HG03432 (cell line): Measurements from ENCODE around the gene C16orf96.
"Not testable (repeated sequence)": the region's sequence is repeated elsewhere in the genome, so short reads cannot be mapped to it uniquely, and the experiment has no call there.

Experiments used
- ATAC-seq: cut with Tn5 transposase; IDR thresholded peaks from one replicate; pipeline ENCODE4 v1.9.1; 2021; ENCODE audit warnings: mild to moderate bottlenecking, moderate library complexity; ENCODE audit not compliant: unreplicated experiment

Gene C16orf96

DNA sequence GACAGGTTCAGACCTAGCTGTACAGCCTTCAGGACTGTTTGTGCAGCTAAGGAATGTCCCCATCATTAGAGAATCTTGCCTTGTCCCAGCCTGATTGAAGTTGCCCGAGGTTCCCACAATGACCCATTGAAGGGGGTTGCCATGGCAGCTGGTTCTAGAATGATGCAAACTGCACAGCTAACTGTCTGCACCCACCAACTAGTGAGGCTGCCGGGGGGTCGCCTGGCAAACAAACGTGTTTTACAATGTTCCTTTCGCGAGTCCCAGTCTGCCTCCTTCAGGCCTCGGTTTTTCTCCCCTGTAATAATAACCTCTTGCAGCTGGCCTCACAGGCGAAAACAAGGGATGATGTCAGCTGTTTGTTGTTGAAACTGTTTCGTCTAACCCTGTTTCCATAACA lies 5.5 kb downstream of the C16orf96 start:
- no peak for ATAC-seq

DNA sequence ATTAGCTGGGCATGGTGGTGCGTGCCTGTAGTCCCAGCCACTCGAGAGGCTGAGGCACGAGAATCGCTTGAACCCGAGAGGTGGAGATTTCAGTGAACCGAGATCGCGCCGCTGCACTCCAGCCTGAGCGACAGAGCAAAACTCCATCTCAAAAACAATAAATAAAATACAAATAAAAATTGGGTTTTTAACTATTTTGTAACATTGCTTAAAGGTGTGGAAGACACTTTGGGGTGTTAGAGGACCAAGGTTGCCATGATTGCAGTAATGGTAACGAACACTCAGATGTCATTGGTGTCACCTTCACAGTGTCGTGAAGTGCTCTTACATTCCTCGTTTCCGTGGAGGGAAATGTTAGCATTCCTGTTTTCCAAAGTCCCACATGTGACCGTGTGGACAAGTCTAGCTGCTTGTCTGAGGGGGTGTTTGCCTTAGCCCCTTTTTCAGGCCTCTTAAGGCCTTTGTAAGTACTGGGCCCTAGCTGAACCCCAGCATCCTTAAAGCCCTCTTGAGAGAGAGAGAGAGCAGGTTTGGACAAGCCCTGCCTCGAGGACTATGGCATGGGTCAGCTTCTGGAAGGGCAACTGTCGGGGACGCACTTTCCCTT lies 8.6 kb downstream of the C16orf96 start:
- no peak for ATAC-seq

DNA sequence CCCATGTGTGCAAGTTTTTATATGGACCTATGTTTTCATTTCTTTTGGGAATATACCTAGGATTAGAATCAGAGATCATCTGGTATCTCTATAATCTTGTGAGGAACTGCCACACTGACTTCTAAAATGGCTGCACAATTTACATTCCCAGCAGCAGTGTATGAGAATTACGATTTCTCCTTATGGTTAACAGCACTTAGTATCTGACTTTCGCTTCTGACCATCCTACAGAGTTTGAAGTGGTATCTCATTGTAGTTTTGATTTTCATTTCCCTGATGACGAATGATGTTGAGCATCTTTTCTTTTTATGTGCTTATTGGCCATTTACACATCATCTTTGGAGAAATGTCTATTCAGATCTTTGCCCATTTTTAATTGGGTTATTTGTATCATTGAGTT lies 10.0 kb downstream of the C16orf96 start:
- no peak for ATAC-seq

DNA sequence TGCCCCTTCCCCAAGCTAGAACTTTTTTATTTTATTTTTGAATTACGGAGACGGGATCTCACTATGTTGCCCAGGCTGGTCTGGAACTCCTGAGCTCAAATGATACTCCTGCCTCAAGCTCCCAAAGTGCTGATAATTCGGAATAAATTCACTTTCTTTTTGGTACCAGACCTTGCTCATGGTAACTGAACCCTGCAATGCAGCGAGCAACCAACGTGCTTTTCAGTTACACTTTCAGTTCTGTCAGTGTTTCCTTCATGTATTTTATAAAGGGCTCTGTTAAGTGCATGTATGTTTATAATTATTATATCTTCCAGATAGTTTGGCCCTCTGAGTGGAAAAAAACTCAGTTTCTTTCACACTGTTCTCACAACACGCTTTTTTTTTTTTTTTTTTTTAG lies 13.9 kb downstream of the C16orf96 start:
- no peak for ATAC-seq

DNA sequence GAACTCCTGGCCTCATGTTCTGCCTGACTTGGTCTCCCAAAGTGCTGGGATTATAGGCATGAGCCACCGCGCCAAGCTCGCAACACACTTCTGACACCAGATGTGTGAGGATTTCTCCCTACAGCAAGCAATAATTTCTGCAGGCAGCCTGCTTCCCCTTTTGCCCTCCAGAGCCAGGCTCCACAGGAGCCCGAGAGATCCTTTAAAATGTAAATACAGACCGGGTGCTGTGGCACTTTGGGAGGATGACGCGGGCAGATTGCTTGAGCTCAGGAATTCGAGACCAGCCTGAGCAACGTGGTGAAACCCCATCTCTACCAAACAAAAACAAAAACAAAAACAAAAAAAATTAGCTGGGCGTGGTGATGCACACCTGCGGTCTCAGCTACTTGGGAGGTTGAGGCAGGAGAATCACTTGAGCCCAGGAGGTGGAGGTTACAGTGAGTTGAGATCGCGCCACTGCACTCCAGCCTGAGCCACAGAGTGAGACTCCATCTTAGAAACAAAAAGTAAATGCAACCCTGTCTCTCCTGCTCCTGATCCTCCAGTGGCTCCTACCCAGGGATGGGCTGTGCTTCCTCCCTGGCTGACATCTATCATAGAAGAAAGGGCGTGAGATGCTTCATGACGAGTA lies 14.7 kb downstream of the C16orf96 start:
- no peak for ATAC-seq

DNA sequence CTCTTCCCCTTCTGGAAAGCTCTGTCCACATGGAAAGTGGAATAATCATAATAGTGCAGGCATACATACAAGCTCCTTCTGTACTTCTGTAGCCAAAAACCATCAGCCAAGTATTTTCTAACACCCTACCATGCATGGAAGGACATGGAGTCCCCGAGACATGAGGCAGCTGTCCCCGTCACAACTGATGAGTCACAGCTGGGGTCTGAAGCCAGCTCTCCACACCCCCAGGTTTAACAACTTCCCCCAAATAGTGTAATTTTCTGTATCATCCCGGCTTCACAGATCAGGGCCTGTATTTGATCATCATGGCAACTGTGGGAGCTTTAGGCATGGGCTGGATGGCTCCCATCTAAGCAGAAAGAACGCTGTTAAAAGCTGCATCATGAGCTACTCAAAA lies 16.6 kb downstream of the C16orf96 start:
- no peak for ATAC-seq

DNA sequence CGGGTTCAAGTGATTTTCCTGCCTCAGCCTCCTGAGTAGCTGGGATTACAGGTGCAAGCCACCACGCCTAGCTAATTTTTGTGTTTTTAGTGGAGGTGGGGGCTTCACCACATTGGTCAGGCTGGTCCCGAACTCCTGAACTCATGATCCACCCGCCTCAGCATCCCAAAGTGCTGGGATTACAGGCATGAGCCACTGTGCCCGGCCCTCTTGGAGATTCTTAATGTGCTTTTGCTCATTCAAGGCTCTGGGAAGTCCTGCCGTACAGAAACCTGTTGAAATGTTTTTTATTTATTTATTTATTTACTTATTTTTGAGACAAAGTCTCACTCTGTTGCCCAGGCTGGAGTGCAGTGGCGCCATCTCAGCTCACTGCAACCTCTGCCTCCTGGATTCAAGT lies 17.8 kb downstream of the C16orf96 start:
- ATAC-seq = not testable (repeated sequence)

DNA sequence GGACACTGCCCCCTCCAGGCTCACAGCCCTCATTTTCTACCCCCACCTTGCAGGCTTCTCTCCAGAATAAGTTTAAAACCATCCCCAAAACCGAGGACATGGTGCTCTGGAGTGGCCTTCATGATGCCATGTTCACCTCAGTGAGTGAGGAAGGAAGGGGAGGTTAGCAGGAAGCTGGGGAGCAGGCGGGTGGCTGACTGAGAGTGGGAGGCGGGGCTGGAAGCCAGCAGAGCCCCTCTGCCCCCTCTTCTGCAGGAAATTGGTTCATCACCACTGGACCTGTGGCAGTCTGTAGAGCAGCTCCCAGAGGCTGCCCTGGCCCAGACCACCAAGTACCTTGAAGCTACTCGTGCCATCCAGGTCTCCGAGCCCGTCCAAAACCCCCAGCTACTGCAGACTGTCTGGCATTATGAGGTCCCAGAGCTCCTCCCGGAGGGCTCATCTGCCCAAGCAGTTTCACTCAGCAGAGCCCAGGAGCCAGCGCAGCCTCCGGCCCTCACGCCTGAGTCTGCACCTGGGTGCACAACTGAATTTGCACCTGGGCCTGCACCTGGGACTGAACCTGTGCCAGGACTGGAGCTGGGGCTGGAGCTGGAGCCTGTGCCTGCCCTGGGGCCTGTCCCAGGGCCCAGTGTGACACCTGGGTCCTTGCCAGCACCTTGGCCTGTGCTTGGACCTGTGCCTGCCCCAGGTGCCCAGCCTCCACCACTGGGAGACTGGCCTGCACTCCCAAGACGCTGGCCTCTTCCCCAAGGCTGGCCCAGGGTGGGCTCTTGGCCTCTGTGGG lies 19.0 kb downstream of the C16orf96 start:
- ATAC-seq = no peak

DNA sequence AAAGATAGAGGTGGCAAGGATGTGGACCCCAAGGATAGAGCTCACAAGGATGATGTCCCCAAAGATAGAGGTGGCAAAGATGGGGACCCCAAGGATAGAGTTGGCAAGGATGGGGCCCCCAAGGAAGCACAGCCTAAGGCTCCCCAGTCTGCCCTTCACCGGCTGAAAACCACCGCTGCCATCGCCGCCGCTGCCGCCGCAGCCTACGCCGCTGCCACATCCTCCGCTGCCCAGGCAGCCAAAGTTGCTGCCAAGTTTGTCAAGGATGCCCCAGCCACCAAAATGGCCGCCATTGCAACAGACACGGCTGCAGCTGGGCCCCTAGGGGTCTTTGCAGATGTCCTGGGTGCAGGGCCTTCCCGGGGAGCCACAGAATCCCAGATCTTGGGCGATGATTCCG lies 19.9 kb downstream of the C16orf96 start:
- no peak for ATAC-seq

DNA sequence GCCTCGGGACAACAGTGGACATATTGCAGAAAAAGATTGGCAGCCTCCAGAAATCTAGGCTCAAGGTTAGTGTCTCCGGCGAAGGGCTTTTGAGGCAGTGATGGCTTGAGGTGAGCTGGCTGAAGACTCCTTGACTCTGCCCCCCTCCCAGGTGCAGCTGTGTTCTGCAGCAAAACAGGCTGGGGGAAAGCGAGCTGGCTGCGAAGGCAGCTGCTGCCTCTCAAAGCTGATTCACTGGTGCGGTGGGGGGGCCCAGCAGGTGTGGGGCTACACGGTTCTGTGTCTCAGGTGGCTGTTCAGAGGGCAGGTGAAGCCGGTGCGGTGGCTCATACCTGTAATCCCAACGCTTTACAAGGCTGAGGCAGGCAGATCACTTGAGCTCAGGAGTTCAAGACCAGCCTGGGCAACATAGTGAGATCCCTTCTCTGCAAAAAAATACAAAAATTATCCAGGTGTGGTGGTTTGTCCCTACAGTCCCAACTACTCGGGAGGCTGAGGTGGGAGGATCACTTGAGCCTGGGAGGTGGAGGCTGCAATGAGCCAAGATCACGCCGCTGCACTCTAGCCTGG lies 22.9 kb downstream of the C16orf96 start:
- ATAC-seq = no peak

DNA sequence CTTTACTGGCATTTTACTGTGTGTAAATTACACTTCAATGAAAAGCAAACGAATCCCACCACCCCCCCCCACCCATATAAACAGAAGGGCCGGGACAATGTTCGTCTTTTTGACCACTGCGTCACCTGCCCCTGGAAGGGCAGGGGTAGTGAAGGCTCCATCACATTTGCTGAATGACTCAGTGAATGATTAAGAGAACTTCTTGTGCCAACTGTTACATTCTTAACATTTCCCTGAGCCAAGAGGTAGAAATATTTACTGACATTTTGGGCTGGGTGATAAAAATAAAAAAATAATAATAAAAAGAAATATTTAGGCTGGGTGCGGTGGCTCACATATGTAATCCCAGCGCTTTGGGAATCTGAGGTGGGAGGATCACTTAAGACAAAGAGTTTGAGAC lies 24.1 kb downstream of the C16orf96 start:
- ATAC-seq = no peak

DNA sequence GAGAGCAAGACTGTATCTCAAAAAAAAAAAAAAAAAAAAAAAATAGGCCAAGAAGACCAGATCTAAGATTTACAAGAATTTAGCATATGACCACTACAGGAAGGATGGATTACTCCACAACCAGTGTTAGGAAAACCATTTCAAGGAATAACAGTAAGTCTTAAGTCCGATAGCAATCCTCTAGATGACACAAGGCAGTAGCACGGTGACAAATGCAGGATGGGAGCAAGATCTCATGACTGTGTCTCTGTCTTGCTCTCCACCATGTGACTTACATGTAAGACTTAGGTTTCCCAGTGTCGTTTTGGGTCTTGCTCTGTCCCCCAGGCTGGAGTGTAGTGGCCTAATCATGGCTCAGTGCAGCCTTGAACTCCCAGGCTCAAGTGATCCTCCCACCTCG lies 27.8 kb downstream of the C16orf96 start:
- no peak for ATAC-seq

DNA sequence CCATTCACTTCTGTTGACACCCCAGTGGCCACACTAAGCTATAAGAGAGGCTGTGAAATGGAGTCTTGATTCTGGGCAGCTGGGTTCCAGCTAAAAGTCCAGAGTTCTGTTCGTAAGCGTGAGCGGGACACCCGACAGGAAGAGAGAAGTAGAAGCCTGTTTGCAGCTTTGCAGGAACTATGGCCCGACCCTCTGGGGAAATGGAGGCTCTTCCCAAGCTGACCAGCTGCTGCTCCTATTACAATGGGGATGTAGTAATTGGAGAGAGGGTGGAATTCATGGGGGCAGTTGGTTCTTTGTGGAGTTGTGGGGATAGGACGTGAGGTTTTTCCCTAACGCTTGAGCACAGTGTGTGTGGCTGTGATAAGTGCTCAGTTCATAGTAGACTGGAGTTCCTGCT lies 30.2 kb downstream of the C16orf96 start:
- ATAC-seq = no peak

DNA sequence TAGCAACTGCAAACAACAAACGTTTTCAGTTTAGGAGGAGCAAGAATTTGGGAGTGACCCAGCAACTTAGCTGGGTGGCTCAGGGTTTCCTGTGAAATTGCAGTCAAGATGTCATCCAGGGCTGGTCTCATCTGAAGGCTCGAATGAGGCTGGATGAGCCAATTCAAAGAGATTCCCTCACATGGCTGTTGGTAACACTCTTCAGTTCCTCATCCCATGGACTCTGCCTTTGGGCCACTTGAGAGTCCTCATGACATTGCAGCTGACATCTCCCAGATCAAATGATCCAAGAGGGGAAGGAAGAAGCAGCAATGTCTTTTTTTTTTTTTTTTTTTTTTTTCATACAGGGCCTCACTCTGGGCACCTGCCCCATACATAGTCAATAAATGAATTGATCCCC lies 32.2 kb downstream of the C16orf96 start:
- ATAC-seq = no peak

DNA sequence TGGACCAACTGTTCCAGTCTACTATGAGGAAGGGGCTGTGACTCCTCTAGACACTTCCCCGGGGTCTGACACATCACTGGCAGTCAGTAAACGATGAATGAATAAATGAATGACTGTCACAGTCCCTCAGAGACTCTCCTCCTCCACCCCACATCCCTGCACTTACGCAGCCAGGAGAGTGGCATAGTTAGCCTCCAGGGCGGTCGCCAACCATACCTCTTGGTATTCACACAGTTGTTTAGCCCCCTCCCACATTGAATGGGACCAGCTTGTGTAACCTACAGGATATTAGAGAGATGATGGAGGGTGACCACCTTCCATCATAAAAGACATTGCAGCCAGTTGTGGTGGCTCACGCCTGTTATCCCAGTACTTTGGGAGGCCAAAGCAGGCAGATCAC lies 32.8 kb downstream of the C16orf96 start:
- ATAC-seq = no peak

DNA sequence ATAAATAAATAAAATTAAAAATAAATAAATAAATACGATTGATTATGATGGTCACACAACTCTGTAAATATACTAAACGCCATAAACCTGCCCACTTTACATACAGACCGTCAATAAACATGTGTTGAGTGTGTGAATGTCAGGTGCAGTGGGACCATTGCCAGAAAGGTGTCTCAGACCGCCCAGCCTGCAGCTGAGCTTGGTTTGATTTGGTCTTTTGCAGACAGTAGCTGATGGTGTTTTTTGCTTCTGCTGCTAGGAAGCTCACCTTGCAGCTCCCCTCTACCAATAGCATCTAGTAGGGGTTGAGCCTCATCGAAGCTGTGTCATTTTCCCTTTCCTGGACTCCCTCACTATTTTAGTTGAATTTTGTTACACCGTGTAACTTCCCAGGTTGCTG lies 35.1 kb downstream of the C16orf96 start:
- no peak for ATAC-seq

DNA sequence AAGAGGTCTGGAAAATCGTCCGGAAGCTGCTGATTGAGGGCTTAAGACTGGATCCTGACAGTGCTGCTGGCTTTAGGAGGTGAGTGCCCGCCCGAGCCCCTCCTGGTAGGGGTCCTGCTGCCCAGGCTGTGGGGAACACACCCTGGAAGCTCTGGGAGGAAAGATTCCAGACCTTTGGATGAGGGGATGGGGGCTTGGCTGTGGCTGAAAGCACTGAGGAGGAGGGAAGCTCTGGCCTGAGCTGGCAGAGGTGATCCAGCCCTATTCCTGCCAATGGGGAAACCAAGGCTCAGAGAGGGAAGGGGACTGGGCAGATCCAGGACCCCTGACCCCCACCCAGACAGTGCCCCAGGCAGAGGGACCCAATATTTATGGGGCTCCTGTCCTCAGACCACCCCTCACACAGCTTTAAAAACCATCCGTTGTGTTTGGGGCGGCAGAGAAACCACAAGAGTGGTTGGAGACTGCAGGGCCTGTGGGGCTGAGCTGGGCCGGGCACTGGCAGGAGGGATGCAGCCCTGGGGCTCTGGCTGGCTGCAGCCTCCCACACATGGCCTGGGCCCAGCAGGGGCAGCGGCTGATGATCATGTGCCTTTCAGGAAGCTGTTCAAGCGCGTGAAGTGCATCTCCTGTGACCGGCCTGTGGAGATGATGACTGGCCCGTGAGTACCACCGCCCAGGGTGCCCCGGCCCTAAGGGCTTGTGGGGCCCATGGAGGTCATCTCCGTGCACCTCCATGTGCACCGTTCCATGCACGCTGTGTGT lies 35.7 kb downstream of the C16orf96 start:
- ATAC-seq = no peak

DNA sequence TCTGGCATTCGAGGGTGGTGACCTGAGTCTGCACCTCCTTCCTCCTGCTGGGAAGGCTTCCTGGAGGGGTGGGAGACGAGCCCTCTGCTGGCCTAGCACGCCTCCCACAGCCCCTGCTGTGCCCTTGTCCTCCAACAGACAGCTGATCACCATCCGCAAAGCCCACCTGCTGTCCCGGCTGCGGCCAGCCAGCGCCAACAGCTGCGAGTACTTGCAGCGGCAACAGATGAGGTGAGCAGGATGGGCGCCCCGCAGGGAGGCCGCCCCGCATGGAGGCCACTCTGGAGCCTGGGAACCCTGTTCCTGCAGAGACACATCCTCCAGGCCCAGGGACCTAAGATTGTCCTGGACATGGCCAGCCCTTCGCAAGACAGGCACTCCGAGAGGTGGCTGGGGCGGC lies 36.9 kb downstream of the C16orf96 start:
- ATAC-seq = no peak

DNA sequence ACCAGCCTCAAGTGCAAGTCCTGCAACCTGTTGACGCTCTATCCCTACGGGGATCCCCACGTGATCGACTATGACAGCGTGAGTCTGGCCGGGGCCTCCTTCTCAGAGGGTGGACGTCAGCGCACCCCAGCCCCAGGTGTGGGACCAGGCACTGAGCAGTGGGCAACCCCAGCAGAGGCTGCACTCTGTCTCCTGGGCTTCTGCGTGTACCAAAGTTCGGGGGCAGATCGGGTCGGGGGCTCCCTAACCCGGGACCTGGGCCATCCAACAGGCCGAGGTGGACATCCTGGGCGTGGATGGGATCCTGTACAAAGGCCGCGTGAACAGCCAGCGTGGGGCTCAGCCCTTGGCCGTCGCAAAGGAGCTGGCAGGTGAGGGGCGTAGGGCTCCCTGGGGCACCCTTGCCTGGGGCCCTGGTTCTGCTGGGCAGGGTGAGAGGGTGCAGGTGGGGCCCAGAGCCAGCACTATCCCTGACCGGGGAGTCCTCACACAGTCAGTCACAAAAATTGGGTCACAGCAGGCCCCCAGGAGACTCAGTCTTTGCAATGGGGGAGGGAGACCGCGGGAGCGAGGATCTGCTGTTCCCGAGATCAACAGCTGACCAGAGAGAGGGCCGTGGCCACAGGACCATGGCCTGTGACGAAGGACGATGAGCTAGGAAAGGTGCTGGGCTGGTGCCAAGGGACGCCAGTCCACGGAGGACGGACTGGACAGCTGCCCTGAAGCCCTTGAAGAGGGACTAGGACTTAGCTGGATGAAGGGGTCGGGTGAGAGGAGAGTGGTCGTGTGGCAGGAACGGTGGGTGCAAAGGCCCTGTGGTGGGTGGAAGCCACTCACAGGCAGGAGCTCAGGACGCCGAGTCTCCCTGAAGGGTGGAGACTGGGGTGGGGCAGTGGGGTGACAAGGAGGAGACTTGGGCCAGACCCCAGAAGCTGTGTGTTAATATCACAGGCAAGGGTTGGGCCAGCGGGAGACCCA lies 38.6 kb downstream of the C16orf96 start:
- no peak for ATAC-seq

DNA sequence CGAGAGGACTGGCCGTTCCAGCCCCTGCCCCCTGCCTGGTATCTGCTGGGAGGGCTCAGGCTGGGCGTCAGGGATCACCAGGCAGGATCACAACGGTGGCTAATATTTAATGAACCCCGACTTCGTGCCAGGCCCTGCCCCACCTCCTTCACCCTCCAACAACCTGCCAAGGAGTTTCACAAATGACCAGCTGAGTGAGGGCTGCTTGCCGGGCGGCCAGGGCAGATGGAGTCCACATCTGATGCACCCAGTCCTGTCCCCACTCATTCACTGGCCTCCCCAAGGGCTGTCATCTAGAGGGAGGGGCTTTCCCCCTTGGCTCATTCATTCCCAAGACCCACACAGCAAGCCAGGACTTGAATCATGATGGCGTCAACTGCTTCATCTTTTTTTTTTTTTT lies 41.0 kb downstream of the C16orf96 start:
- ATAC-seq = no peak
